Measurements from ENCODE around the gene PDZK1IP1. TPM values are rescaled to one million over a fixed set of nuclear protein-coding genes. Genes with fewer than 3 reads are reported as not detected.

The PDZK1IP1 gene
- polyA plus RNA-seq, 1 donor from 2014 or later: not detected

DNA sequence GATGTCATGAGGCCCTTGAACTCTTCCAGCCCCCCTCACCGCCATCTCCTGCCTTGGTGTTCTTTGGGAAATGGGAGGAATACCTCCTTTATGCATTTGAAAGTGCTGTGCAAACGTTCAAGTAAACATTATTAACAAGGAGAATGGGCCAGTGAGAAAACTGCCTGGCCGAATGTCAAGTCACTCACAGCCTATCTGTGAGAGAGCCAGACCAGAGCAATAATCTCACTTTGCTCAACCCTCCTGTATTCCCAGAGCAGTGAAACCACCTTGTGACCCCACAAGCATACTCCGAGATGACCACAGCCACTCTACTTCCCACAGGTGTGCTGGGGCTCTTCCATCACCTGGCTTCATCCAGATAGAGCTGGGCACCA is 37.0 kb upstream of the PDZK1IP1 start:
- Histone ChIP-seq H3K9ac (ENCODE audit: low read length) (no peak overlapping the region), H3F3A (ENCODE audit: insufficient read depth, low read length, poor library complexity, severe bottlenecking) (no peaks in the 10 kb centered on the region), H2AFZ (ENCODE audit: low read depth, low read length) (no peak overlapping the region), H3K27ac (ENCODE audit: low read length) (no peak overlapping the region), H4K20me1 (ENCODE audit: insufficient read depth) (no peaks in the 10 kb centered on the region), H3K36me3 (ENCODE audit: insufficient read depth, low read length) (no peaks in the 10 kb centered on the region), H3K9me3 (ENCODE audit: low read length) (no peaks in the 10 kb centered on the region), H3K79me2 (replicated peaks; ENCODE audit: insufficient read depth, low read length) (no peaks in the 10 kb centered on the region), H3K9me2 (ENCODE audit: insufficient read depth, low read length) (no peaks in the 10 kb centered on the region), H3K27me3 (ENCODE audit: insufficient read depth, low read depth, low read length) (peaks cover 97% of the 10 kb centered on the region), H3K4me3 (ENCODE audit: low read length) (no peak overlapping the region), H3K4me2 (ENCODE audit: low read length) (no peak overlapping the region)
- no peak for TF ChIP-seq SMC3 (conservative IDR thresholded peaks at IDR 0.05; ENCODE audit: poor library complexity)
- no peak for TF ChIP-seq POLR2AphosphoS5 (IDR thresholded peaks at IDR 0.05)
- TF ChIP-seq RAD21 (conservative IDR thresholded peaks at IDR 0.05): no peak
- TF ChIP-seq, protein P1, sequence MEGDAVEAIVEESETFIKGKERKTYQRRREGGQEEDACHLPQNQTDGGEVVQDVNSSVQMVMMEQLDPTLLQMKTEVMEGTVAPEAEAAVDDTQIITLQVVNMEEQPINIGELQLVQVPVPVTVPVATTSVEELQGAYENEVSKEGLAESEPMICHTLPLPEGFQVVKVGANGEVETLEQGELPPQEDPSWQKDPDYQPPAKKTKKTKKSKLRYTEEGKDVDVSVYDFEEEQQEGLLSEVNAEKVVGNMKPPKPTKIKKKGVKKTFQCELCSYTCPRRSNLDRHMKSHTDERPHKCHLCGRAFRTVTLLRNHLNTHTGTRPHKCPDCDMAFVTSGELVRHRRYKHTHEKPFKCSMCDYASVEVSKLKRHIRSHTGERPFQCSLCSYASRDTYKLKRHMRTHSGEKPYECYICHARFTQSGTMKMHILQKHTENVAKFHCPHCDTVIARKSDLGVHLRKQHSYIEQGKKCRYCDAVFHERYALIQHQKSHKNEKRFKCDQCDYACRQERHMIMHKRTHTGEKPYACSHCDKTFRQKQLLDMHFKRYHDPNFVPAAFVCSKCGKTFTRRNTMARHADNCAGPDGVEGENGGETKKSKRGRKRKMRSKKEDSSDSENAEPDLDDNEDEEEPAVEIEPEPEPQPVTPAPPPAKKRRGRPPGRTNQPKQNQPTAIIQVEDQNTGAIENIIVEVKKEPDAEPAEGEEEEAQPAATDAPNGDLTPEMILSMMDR (IDR thresholded peaks at IDR 0.05; ENCODE audit: poor library complexity, severe bottlenecking): no peak
- TF ChIP-seq TAF1 (IDR thresholded peaks at IDR 0.05; ENCODE audit: low read depth): no peak
- no peak for TF ChIP-seq MXI1 (conservative IDR thresholded peaks at IDR 0.05; ENCODE audit: poor library complexity, severe bottlenecking)
- TF ChIP-seq, protein P2, sequence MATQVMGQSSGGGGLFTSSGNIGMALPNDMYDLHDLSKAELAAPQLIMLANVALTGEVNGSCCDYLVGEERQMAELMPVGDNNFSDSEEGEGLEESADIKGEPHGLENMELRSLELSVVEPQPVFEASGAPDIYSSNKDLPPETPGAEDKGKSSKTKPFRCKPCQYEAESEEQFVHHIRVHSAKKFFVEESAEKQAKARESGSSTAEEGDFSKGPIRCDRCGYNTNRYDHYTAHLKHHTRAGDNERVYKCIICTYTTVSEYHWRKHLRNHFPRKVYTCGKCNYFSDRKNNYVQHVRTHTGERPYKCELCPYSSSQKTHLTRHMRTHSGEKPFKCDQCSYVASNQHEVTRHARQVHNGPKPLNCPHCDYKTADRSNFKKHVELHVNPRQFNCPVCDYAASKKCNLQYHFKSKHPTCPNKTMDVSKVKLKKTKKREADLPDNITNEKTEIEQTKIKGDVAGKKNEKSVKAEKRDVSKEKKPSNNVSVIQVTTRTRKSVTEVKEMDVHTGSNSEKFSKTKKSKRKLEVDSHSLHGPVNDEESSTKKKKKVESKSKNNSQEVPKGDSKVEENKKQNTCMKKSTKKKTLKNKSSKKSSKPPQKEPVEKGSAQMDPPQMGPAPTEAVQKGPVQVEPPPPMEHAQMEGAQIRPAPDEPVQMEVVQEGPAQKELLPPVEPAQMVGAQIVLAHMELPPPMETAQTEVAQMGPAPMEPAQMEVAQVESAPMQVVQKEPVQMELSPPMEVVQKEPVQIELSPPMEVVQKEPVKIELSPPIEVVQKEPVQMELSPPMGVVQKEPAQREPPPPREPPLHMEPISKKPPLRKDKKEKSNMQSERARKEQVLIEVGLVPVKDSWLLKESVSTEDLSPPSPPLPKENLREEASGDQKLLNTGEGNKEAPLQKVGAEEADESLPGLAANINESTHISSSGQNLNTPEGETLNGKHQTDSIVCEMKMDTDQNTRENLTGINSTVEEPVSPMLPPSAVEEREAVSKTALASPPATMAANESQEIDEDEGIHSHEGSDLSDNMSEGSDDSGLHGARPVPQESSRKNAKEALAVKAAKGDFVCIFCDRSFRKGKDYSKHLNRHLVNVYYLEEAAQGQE (IDR thresholded peaks at IDR 0.05; ENCODE audit: borderline replicate concordance): no peak
- no peak for TF ChIP-seq EZH2 (IDR thresholded peaks at IDR 0.05; ENCODE audit: borderline replicate concordance, insufficient read depth, low read length, poor library complexity, severe bottlenecking)
- no peak for TF ChIP-seq EP300 (conservative IDR thresholded peaks at IDR 0.05; ENCODE audit: poor library complexity, severe bottlenecking)

DNA sequence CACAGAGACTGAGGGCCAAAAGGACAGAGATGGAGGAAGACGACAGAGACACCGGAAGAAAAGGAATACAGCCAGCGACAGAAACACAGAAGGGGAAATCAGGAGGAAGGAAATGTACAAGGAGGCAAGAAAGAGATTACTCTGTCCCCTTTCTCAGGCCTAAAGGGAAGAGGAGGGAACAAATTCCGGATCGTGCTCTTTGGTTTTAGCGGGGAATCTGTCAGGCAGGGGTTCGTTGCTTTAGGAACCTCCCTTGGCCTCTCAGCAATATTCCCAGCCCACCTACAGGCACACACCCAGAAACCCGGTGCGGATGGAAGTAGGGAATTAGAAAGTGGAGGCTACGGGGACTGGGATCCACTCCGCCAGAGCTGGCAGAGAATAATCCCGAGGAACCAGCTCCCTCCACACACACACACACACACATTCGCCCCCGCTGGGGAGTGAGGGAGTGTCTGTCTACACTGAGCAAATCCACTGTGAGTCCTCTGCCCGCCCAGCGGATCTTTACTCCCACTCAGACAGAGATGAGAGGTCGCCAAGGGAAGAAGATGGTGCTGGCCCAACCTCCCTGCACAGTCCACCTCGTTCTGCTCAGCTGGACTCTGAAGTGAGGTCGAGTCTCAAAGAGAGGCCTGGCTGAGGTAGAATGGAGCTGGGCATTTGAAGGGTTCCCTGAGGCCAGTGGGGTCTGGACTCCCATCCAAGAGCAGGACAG is 36.4 kb upstream of the PDZK1IP1 start:
- H3K27ac ChIP-seq (ENCODE audit: low read length): no peak overlapping the region

More for the DNA sequence above, 36.4 kb upstream of the PDZK1IP1 start:
- Histone ChIP-seq H3K9me2 (ENCODE audit: insufficient read depth, low read length) (no peaks in the 10 kb centered on the region), H3K9ac (ENCODE audit: low read length) (no peak overlapping the region), H2AFZ (ENCODE audit: low read depth, low read length) (no peak overlapping the region), H3K9me3 (ENCODE audit: low read length) (no peaks in the 10 kb centered on the region), H3K4me2 (ENCODE audit: low read length) (no peak overlapping the region), H3F3A (ENCODE audit: insufficient read depth, low read length, poor library complexity, severe bottlenecking) (no peaks in the 10 kb centered on the region), H3K36me3 (ENCODE audit: insufficient read depth, low read length) (no peaks in the 10 kb centered on the region), H3K27me3 (ENCODE audit: insufficient read depth, low read depth, low read length) (peaks cover 97% of the 10 kb centered on the region), H4K20me1 (ENCODE audit: insufficient read depth) (no peaks in the 10 kb centered on the region), H3K79me2 (replicated peaks; ENCODE audit: insufficient read depth, low read length) (no peaks in the 10 kb centered on the region), H3K4me3 (ENCODE audit: low read length) (peak overlapping the region; percentile 53)
- TF ChIP-seq TAF1 (IDR thresholded peaks at IDR 0.05; ENCODE audit: low read depth) (no peak), EZH2 (IDR thresholded peaks at IDR 0.05; ENCODE audit: borderline replicate concordance, insufficient read depth, low read length, poor library complexity, severe bottlenecking) (no peak), EP300 (conservative IDR thresholded peaks at IDR 0.05; ENCODE audit: poor library complexity, severe bottlenecking) (no peak), RAD21 (conservative IDR thresholded peaks at IDR 0.05) (no peak), POLR2AphosphoS5 (IDR thresholded peaks at IDR 0.05) (no peak), SMC3 (conservative IDR thresholded peaks at IDR 0.05; ENCODE audit: poor library complexity) (no peak), MXI1 (conservative IDR thresholded peaks at IDR 0.05; ENCODE audit: poor library complexity, severe bottlenecking) (no peak)
- TF ChIP-seq, protein P1 (IDR thresholded peaks at IDR 0.05; ENCODE audit: poor library complexity, severe bottlenecking): no peak
- TF ChIP-seq, protein P2 (IDR thresholded peaks at IDR 0.05; ENCODE audit: borderline replicate concordance): no peak

Data from neural cell (in vitro differentiated cells).